Measurements from ENCODE around the gene MAGEL2.

MAGEL2 gene

GRCh38 chr15:23686466-23687142 lies 38.9 kb upstream of the MAGEL2 start:
- no peaks in the 10 kb centered on the region for H3K4me1 ChIP-seq (ENCODE audit: control extremely low read depth in 1 of 4, control insufficient read depth in 4 of 4, insufficient read depth in 4 of 4, low read length in 3 of 4)
- WGBS (ENCODE audit: insufficient coverage), result 44% methylated on average over 56 of the region's 57 CpGs
- peaks cover 0 to 3% (median 0%) of the 10 kb centered on the region in 5 experiments for H3K27me3 ChIP-seq (replicated peaks in 2 of 5; ENCODE audit: control insufficient read depth in 4 of 5, insufficient read depth in 5 of 5, low read length in 4 of 5)
- ChIA-PET POLR2A (no interaction called here), CTCF (no interaction called here)
- H3K4me3 ChIP-seq (ENCODE audit: control insufficient read depth in 1 of 7, extremely low read depth in 1 of 7, insufficient read depth in 4 of 7, low read depth in 2 of 7, low read length in 6 of 7), result peak overlapping the region; percentile 34 to 76 (median 54)
- peaks cover 0 to 3% (median 0%) of the 10 kb centered on the region in 5 experiments for H3K9me3 ChIP-seq (ENCODE audit: control extremely low read depth in 1 of 5, control insufficient read depth in 4 of 5, insufficient read depth in 2 of 5, low read depth in 1 of 5, low read length in 4 of 5)
- H3K27ac ChIP-seq (ENCODE audit: insufficient read depth in 1 of 2, low read depth in 1 of 2, low read length in 2 of 2, poor library complexity in 1 of 2, severe bottlenecking in 2 of 2), result no peak overlapping the region
- no peaks in the 10 kb centered on the region for H3K36me3 ChIP-seq (ENCODE audit: control insufficient read depth in 4 of 4, insufficient read depth in 4 of 4, low read length in 3 of 4)
- DNase-seq, result peak in 2 of 3 donors; percentile 0 to 1

- no peaks in the 10 kb centered on the region for H3K27me3 ChIP-seq (replicated peaks in 2 of 5; ENCODE audit: control insufficient read depth in 4 of 5, insufficient read depth in 5 of 5, low read length in 4 of 5)
- CTCF ChIA-PET, result no interaction called here
- POLR2A ChIA-PET, result no interaction called here
- no peak overlapping the region for H3K27ac ChIP-seq (ENCODE audit: insufficient read depth in 1 of 2, low read depth in 1 of 2, low read length in 2 of 2, poor library complexity in 1 of 2, severe bottlenecking in 2 of 2)
- H3K4me3 ChIP-seq (ENCODE audit: control insufficient read depth in 1 of 7, extremely low read depth in 1 of 7, insufficient read depth in 4 of 7, low read depth in 2 of 7, low read length in 6 of 7), result no peak overlapping the region
- no peak for DNase-seq
- H3K4me1 ChIP-seq (ENCODE audit: control extremely low read depth in 1 of 4, control insufficient read depth in 4 of 4, insufficient read depth in 4 of 4, low read length in 3 of 4), result no peaks in the 10 kb centered on the region
- no peaks in the 10 kb centered on the region for H3K36me3 ChIP-seq (ENCODE audit: control insufficient read depth in 4 of 4, insufficient read depth in 4 of 4, low read length in 3 of 4)
- H3K9me3 ChIP-seq (ENCODE audit: control extremely low read depth in 1 of 5, control insufficient read depth in 4 of 5, insufficient read depth in 2 of 5, low read depth in 1 of 5, low read length in 4 of 5), result no peaks in the 10 kb centered on the region
- 64% methylated on average over 2 of the region's 3 CpGs for WGBS (ENCODE audit: insufficient coverage)
These were observed 23.8 kb upstream of the MAGEL2 start for GRCh38 chr15:23671481-23671880.

- Histone ChIP-seq H3K27me3 (replicated peaks in 2 of 5; ENCODE audit: control insufficient read depth in 4 of 5, insufficient read depth in 5 of 5, low read length in 4 of 5) (no peaks in the 10 kb centered on the region), H3K9me3 (ENCODE audit: control extremely low read depth in 1 of 5, control insufficient read depth in 4 of 5, insufficient read depth in 2 of 5, low read depth in 1 of 5, low read length in 4 of 5) (no peaks in the 10 kb centered on the region), H3K4me1 (ENCODE audit: control extremely low read depth in 1 of 4, control insufficient read depth in 4 of 4, insufficient read depth in 4 of 4, low read length in 3 of 4) (no peaks in the 10 kb centered on the region), H3K27ac (ENCODE audit: insufficient read depth in 1 of 2, low read depth in 1 of 2, low read length in 2 of 2, poor library complexity in 1 of 2, severe bottlenecking in 2 of 2) (no peak overlapping the region), H3K4me3 (ENCODE audit: control insufficient read depth in 1 of 7, extremely low read depth in 1 of 7, insufficient read depth in 4 of 7, low read depth in 2 of 7, low read length in 6 of 7) (no peak overlapping the region), H3K36me3 (ENCODE audit: control insufficient read depth in 4 of 4, insufficient read depth in 4 of 4, low read length in 3 of 4) (no peaks in the 10 kb centered on the region)
- POLR2A ChIA-PET, result no interaction called here
- WGBS (ENCODE audit: insufficient coverage), result no CpG with 5 or more reads among the region's 1 CpG
- CTCF ChIA-PET, result no interaction called here
- DNase-seq, result no peak
These were observed 23.3 kb upstream of the MAGEL2 start for GRCh38 chr15:23670970-23671369.

GRCh38 chr15:23663232-23663631 lies 15.6 kb upstream of the MAGEL2 start:
- Histone ChIP-seq H3K4me3 (ENCODE audit: control insufficient read depth in 1 of 7, extremely low read depth in 1 of 7, insufficient read depth in 4 of 7, low read depth in 2 of 7, low read length in 6 of 7) (no peak overlapping the region), H3K9me3 (ENCODE audit: control extremely low read depth in 1 of 5, control insufficient read depth in 4 of 5, insufficient read depth in 2 of 5, low read depth in 1 of 5, low read length in 4 of 5) (no peaks in the 10 kb centered on the region), H3K27me3 (replicated peaks in 2 of 5; ENCODE audit: control insufficient read depth in 4 of 5, insufficient read depth in 5 of 5, low read length in 4 of 5) (peaks cover 0 to 9% (median 0%) of the 10 kb centered on the region in 5 experiments), H3K27ac (ENCODE audit: insufficient read depth in 1 of 2, low read depth in 1 of 2, low read length in 2 of 2, poor library complexity in 1 of 2, severe bottlenecking in 2 of 2) (no peak overlapping the region), H3K4me1 (ENCODE audit: control extremely low read depth in 1 of 4, control insufficient read depth in 4 of 4, insufficient read depth in 4 of 4, low read length in 3 of 4) (no peaks in the 10 kb centered on the region), H3K36me3 (ENCODE audit: control insufficient read depth in 4 of 4, insufficient read depth in 4 of 4, low read length in 3 of 4) (no peaks in the 10 kb centered on the region)
- CTCF ChIA-PET, result no interaction called here
- POLR2A ChIA-PET, result no interaction called here
- 100% methylated on average over 1 of the region's 2 CpGs for WGBS (ENCODE audit: insufficient coverage)
- DNase-seq, result no peak

- Histone ChIP-seq H3K4me3 (ENCODE audit: control insufficient read depth in 1 of 7, extremely low read depth in 1 of 7, insufficient read depth in 4 of 7, low read depth in 2 of 7, low read length in 6 of 7) (no peak overlapping the region), H3K9me3 (ENCODE audit: control extremely low read depth in 1 of 5, control insufficient read depth in 4 of 5, insufficient read depth in 2 of 5, low read depth in 1 of 5, low read length in 4 of 5) (no peaks in the 10 kb centered on the region), H3K4me1 (ENCODE audit: control extremely low read depth in 1 of 4, control insufficient read depth in 4 of 4, insufficient read depth in 4 of 4, low read length in 3 of 4) (peaks cover 0 to 6% (median 0%) of the 10 kb centered on the region in 4 experiments), H3K27me3 (replicated peaks in 2 of 5; ENCODE audit: control insufficient read depth in 4 of 5, insufficient read depth in 5 of 5, low read length in 4 of 5) (peaks cover 0 to 34% (median 4%) of the 10 kb centered on the region in 5 experiments), H3K27ac (ENCODE audit: insufficient read depth in 1 of 2, low read depth in 1 of 2, low read length in 2 of 2, poor library complexity in 1 of 2, severe bottlenecking in 2 of 2) (no peak overlapping the region), H3K36me3 (ENCODE audit: control insufficient read depth in 4 of 4, insufficient read depth in 4 of 4, low read length in 3 of 4) (no peaks in the 10 kb centered on the region)
- WGBS (ENCODE audit: insufficient coverage), result 29% methylated on average over 5 of the region's 6 CpGs
- peak; percentile 26 to 57 (median 50) for DNase-seq
- POLR2A ChIA-PET, result no interaction called here
- CTCF ChIA-PET, result interaction anchor here (0.7 to 1.3 kb wide), 6 partner anchors 8 to 1852 kb away, joined by 3 to 4 read pairs (median 3); no protein-coding TSS in a partner anchor
These were observed 1.4 kb upstream of the MAGEL2 start for GRCh38 chr15:23648920-23649515.

GRCh38 chr15:23647001-23647295 lies 719 bp downstream of the MAGEL2 start:
- ChIA-PET POLR2A (no interaction called here), CTCF (no interaction called here)
- no peak for DNase-seq
- no peaks in the 10 kb centered on the region for H3K9me3 ChIP-seq (ENCODE audit: control extremely low read depth in 1 of 5, control insufficient read depth in 4 of 5, insufficient read depth in 2 of 5, low read depth in 1 of 5, low read length in 4 of 5)
- peaks cover 0 to 6% (median 0%) of the 10 kb centered on the region in 4 experiments for H3K4me1 ChIP-seq (ENCODE audit: control extremely low read depth in 1 of 4, control insufficient read depth in 4 of 4, insufficient read depth in 4 of 4, low read length in 3 of 4)
- WGBS (ENCODE audit: insufficient coverage), result 92% methylated on average over 12 of the region's 17 CpGs
- no peaks in the 10 kb centered on the region for H3K36me3 ChIP-seq (ENCODE audit: control insufficient read depth in 4 of 4, insufficient read depth in 4 of 4, low read length in 3 of 4)
- no peak overlapping the region for H3K27ac ChIP-seq (ENCODE audit: insufficient read depth in 1 of 2, low read depth in 1 of 2, low read length in 2 of 2, poor library complexity in 1 of 2, severe bottlenecking in 2 of 2)
- H3K27me3 ChIP-seq (replicated peaks in 2 of 5; ENCODE audit: control insufficient read depth in 4 of 5, insufficient read depth in 5 of 5, low read length in 4 of 5), result peaks cover 0 to 33% (median 4%) of the 10 kb centered on the region in 5 experiments
- H3K4me3 ChIP-seq (ENCODE audit: control insufficient read depth in 1 of 7, extremely low read depth in 1 of 7, insufficient read depth in 4 of 7, low read depth in 2 of 7, low read length in 6 of 7), result no peak overlapping the region

- WGBS (ENCODE audit: insufficient coverage), result 97% methylated on average over 49 of the region's 51 CpGs
- ChIA-PET CTCF (no interaction called here), POLR2A (no interaction called here)
- Histone ChIP-seq H3K9me3 (ENCODE audit: control extremely low read depth in 1 of 5, control insufficient read depth in 4 of 5, insufficient read depth in 2 of 5, low read depth in 1 of 5, low read length in 4 of 5) (no peaks in the 10 kb centered on the region), H3K4me1 (ENCODE audit: control extremely low read depth in 1 of 4, control insufficient read depth in 4 of 4, insufficient read depth in 4 of 4, low read length in 3 of 4) (peaks cover 0 to 6% (median 0%) of the 10 kb centered on the region in 4 experiments), H3K36me3 (ENCODE audit: control insufficient read depth in 4 of 4, insufficient read depth in 4 of 4, low read length in 3 of 4) (no peaks in the 10 kb centered on the region), H3K27me3 (replicated peaks in 2 of 5; ENCODE audit: control insufficient read depth in 4 of 5, insufficient read depth in 5 of 5, low read length in 4 of 5) (peaks cover 0 to 30% (median 4%) of the 10 kb centered on the region in 5 experiments), H3K4me3 (ENCODE audit: control insufficient read depth in 1 of 7, extremely low read depth in 1 of 7, insufficient read depth in 4 of 7, low read depth in 2 of 7, low read length in 6 of 7) (no peak overlapping the region), H3K27ac (ENCODE audit: insufficient read depth in 1 of 2, low read depth in 1 of 2, low read length in 2 of 2, poor library complexity in 1 of 2, severe bottlenecking in 2 of 2) (no peak overlapping the region)
- no peak for DNase-seq
These were observed 1.3 kb downstream of the MAGEL2 start for GRCh38 chr15:23646165-23647000.
